Measurements from ENCODE around the gene MGST3.
"Not testable (repeated sequence)": the region's sequence is repeated elsewhere in the genome, so short reads cannot be mapped to it uniquely, and the experiment has no call there.

Gene MGST3

DNA sequence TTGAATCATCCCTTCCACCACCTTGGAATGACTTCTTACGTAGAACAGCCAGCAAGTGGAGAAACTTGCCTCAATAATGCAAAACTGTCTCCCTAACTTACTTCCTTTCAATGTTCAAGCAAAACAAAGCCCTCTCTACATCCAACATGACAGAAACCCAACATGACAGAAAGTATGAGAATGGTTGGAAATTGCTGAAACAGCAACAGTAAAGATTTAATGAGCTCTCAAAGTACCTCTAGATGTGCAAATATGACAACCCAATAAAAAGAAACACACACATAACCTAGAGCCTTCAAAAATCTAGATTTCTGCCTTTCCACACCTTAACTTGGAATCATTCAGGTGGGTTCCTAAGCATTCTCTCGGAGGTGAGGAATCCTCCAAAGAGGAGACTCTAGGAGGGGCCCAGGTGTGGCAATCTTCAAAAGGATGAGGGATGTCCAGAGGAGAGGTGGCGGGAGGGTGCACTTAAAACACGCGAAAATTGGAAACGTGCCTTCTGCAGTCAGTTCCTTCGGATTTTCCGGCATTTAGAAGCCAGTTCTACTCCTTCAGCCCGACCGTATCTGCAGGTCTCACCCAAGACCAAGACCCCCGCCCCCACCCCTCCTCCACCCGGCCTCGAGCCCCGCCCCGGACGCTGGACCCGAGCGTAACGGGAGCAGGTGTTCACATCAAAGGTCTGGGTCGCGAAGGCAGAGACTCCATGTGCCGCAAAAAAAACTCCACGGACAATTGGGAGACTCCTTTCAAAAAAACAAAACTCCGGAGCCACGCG is 996 bp upstream of the MGST3 start:
- no peak for DNase-seq (ENCODE audit: low read depth)

- peak; percentile 18 for DNase-seq (ENCODE audit: low read depth)
Observed at GRCh38 chr1:165631342-165632151, 513 bp downstream of the MGST3 start.

DNA sequence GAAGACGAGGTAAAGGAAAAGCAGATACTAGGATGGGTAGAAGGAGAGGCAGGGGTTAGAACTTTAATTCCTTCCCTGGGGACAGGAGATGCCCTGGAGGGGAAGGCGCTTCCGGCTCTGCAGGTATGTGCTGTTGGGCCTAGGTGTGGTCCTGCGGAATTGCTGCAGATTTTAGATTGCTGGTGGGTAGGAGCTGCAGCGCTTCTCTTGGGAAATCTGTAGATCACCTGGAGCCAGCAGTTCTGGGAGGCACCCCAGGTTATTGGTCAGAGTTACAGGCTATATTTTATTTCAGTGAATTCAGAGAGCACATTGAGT is 1.1 kb downstream of the MGST3 start:
- no peak for DNase-seq (ENCODE audit: low read depth)

DNA sequence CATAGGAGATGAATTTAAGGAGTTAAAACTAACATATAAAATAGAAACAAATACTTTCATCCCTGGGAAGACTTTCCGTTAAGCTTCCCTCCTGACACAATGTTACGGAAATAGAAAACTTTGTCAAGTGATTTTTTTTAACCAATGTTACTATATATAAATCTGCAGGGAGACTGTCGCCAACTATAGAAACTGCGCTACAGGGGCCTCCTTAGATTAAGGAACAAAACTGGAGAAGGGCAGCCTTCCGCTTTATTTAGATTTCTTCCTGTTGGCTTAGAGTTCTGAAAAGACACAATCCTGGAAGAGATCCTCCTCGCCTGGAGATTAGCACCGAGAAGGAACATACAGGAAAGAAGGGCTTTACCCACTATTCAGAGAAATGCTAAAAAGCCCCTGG is 1.5 kb downstream of the MGST3 start:
- DNase-seq (ENCODE audit: low read depth) = no peak

GRCh38 chr1:165633614-165634013 is 2.6 kb downstream of the MGST3 start:
- DNase-seq (ENCODE audit: low read depth) = no peak

- no peak for DNase-seq (ENCODE audit: low read depth)
Observed at GRCh38 chr1:165634154-165634921, 3.3 kb downstream of the MGST3 start.

GRCh38 chr1:165635329-165635728 is 4.3 kb downstream of the MGST3 start:
- DNase-seq (ENCODE audit: low read depth) = no peak

DNA sequence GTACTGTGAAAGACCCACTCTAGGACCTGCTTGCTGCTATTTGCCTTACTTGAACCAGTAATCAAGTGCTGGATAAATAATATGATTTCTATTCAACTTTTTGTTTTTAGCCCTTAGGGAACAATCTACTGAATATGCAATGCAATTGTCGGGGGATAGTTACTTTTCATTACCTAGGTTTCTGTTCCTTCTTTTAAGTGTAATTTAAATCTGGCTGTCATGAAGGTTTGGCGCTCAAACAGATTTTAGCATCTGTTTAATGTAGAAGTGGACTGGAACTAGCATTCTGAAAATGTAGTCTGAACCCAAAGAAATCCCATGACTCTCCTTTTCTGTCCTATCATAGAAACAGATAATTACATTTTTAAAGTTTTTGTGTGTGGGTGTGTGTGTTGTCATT is 4.8 kb downstream of the MGST3 start:
- DNase-seq (ENCODE audit: low read depth) = no peak

DNA sequence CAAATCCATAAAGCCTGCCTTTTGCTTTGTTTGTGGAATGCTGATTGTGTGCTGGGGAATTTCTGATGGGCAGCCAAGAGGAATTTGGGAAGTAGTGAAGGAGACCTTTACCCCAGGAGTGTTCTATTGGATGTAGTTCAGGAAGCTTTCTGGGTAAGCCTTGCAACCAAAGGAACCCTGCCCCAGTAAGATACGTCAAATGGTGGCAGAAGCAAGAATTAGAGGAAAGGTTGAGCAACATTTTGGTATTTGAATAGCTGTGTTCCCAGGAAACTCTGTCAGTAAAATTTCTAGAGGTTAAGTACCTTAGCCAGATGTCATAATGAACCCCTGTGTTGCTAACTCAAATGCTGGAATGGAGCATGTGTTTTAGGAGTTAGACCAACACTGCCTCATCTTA is 6.4 kb downstream of the MGST3 start:
- DNase-seq (ENCODE audit: low read depth) = no peak

GRCh38 chr1:165638211-165638610 is 7.2 kb downstream of the MGST3 start:
- DNase-seq (ENCODE audit: low read depth) = not testable (repeated sequence)

GRCh38 chr1:165639821-165640623 is 9.0 kb downstream of the MGST3 start:
- no peak for DNase-seq (ENCODE audit: low read depth)

DNA sequence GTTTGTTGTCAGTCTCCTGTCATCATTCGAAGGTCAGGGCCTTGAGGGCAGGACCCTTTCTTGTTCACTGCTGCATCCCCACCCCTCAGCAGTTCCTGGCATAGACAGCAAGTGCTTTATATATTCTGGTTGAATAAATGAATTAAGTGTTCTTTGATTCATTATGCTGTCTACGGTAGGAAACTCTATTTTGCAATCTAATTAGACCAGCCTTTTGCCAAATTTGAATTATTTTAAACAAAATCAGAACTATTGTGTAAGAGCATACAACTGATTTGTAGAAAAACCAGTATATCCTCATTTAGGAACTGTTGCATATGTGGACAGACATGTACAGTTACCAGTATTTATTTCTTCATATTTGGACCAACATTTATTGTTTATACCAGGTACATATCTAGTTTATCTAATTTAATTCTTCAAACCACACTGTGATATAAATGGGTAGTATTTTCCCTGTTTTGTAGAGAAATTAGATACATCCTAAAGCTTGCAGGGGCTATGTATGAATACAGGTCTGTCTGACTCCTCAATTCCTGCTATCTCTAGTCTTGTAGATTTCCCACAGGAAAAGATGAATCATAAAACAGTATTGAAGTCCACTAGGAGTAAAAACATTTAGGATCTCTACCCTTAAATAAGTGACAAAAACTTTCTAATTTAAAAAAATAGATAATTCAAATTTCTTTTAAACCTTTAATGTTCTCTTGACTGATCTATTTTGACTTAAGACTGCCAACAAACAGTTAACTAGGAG is 10.4 kb downstream of the MGST3 start:
- no peak for DNase-seq (ENCODE audit: low read depth)

DNA sequence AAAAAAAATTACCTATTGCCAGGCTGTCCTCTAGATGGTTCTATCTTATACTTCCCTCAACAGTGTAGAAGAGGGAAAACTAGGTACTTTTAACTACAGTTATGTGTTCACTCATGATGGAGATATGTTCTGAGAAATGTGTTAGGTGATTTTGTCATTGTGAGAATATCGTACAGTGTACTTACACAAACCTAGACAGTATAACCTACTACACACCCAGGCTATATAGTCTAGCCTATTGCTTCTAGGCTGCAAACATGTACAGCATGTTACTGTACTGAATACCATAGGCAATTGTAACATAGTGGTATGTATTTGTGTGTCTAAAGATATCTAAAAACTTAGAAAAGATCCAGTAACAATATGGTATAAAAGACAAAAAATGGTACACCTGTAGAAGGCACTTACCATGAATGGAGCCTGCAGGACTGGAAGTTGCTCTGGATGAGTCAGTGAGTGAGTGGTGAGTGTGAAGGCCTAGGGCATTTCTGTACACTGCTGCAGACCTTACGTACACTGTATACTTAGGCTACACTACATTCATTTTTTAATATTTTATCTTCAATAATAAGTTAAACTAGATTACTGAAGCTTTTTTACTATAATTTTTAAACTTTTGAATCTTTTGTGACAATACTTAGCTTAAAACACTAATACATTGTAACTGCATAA is 13.2 kb downstream of the MGST3 start:
- DNase-seq (ENCODE audit: low read depth) = no peak

DNA sequence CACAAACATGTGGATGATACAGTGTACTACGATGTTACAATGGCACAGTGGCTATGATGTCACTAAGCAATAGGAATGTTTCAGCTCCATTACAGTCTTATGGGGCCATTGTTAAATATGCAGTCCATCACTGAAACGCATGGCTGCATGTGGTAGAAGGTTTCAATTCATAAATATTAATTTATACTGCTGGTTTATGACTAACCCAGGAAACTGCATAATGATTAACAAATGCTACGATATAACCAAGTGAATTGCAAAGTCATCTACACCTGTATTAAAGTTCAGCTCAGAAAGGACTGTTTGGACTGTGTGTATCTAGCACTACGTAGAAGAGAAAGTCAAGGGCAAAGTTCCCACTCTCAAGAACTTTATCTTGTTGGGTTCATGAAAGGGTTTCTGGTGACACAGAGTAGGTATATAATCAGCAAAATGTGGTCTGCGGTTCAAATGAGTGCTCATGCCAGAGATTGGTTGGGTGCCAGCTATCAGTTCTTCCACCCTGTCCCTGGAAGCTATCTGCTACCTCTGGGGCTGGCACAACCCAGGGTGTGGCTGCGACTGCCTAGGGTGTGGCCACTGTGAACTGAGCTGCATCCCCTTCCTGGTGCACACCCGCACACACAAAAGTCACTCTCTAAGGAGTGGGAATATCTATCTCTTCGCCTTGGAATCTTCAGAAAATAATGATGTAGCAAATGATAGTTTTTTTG is 14.8 kb downstream of the MGST3 start:
- DNase-seq (ENCODE audit: low read depth) = peak; percentile 97

DNA sequence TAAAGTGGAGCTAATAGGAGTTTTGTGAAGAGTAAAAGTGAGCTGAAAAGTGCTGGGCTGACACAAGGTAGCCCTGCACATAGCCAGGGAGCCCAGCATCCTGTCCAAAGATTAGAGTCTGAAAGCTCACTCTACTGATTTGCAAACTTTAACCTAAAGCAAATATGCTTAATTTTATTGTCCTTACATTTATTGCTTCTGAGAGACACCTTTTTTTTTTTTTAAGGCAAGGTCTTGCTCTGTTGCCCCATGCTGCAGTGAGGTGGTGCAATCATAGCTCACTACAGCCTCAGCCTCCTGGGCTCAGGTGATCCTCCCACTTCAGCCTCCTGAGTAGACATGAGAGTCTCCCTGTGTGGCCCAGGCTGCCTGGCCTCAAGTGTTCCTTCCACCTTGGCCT is 16.5 kb downstream of the MGST3 start:
- no peak for DNase-seq (ENCODE audit: low read depth)

- DNase-seq (ENCODE audit: low read depth) = peak; percentile 27
Observed at GRCh38 chr1:165647970-165648369, 16.9 kb downstream of the MGST3 start.

DNA sequence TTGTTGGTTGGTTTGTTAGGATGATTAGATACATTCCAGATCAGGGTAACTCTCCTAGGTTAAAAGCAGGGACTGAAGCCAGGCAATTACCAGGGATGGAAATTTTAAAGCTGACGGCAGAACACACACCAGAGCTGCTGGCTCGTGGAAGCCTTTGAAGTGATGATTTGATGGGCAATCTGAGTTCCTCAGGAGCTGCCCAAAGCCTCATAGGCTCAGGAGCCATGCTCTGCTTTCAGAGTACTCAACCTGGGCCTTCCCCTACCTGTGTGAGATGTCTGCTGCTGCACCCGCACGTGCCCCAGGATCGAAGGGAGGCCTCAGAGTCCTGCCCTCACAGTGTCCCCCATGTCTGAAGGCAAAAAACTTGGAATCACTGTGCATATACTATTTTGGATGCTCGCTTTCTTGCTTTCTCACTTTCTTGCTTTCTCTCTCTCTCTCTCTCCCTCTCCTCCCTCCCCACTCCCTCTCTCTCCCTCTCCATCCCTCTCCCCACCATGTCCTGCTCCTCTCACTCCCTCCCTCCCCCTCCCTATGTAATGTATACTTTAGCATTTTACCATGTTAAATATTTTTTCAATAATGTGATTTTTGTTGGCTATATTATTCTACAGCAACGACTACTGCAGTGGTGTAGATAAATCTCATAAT is 18.0 kb downstream of the MGST3 start:
- DNase-seq (ENCODE audit: low read depth) = no peak

- no peak for DNase-seq (ENCODE audit: low read depth)
Observed at GRCh38 chr1:165650981-165651625, 20.1 kb downstream of the MGST3 start.

All from CMK (cell line).